ENCODE measurements around the gene CTXND2.

- no peak for TF ChIP-seq IRF3 (IDR thresholded peaks at IDR 0.05; ENCODE audit: low read depth, low read length)
- TF ChIP-seq CTCF (IDR thresholded peaks at IDR 0.05): no peak
- no peak for TF ChIP-seq JUND (IDR thresholded peaks at IDR 0.05)
- TF ChIP-seq ZBTB33 (IDR thresholded peaks at IDR 0.05; ENCODE audit: borderline replicate concordance, low read depth): no peak
- TF ChIP-seq SIN3A (IDR thresholded peaks at IDR 0.05; ENCODE audit: borderline replicate concordance, low read depth, low read length): no peak
- TF ChIP-seq POLR2AphosphoS5 (IDR thresholded peaks at IDR 0.05; ENCODE audit: low read depth, low read length): no peak
These were observed 19.4 kb downstream of the CTXND2 start for GRCh38 chr1:150906329-150906728.
